Fibroblast of pulmonary artery (primary cell): Measurements from ENCODE around the gene SCML1.

Experiments
- DNase-seq: peaks from one replicate; pipeline ENCODE4 v3.0.0-alpha.2; 2010; ENCODE audit warnings: low read depth
- H3K4me3 ChIP-seq: replicated peaks from 2 replicates; pipeline ENCODE4 v1.5.1; 2011; ENCODE audit warnings: low read depth, mild to moderate bottlenecking, control low read depth, low read length, moderate library complexity
- CTCF ChIP-seq: IDR thresholded peaks from 2 replicates; pipeline ENCODE4 v1.5.1; 2011; ENCODE audit warnings: mild to moderate bottlenecking, control low read depth, low read length, inconsistent platforms; ENCODE audit errors: missing control alignments

Gene SCML1

GRCh38 chrX:17737986-17738713, 857 bp downstream of the SCML1 start:
- no peak for TF ChIP-seq CTCF
- peak overlapping the region; percentile 68 for H3K4me3 ChIP-seq
- DNase-seq = no peak

- TF ChIP-seq CTCF = no peak
- peak overlapping the region; percentile 68 for H3K4me3 ChIP-seq
- no peak for DNase-seq
Measured at GRCh38 chrX:17738737-17739535, 1.6 kb downstream of the SCML1 start.

- H3K4me3 ChIP-seq = no peak overlapping the region
- DNase-seq = no peak
- no peak for TF ChIP-seq CTCF
Measured at GRCh38 chrX:17740137-17741122, 3.1 kb downstream of the SCML1 start.

- no peak for DNase-seq
- no peak overlapping the region for H3K4me3 ChIP-seq
- no peak for TF ChIP-seq CTCF
Measured at GRCh38 chrX:17741123-17741511, 3.8 kb downstream of the SCML1 start.

GRCh38 chrX:17743913-17744312, 6.6 kb downstream of the SCML1 start:
- TF ChIP-seq CTCF = no peak
- H3K4me3 ChIP-seq = no peak overlapping the region
- DNase-seq = no peak

GRCh38 chrX:17744896-17745523, 7.7 kb downstream of the SCML1 start:
- TF ChIP-seq CTCF = peak; percentile 22

More at GRCh38 chrX:17744896-17745523, 7.7 kb downstream of the SCML1 start:
- DNase-seq = no peak
- H3K4me3 ChIP-seq = no peak overlapping the region
